SK-N-SH treated with all-trans-retinoic acid at 6 μM for 48 hours (cell line): Measurements from ENCODE around the gene RAPGEF4.

Source experiments
- ARNTL ChIP-seq: fragments of 450-650 bp; formaldehyde crosslinking; IDR thresholded peaks from 2 replicates; pipeline ENCODE4 v1.5.0; 2020; ENCODE audit warnings: low read depth, mild to moderate bottlenecking, moderate library complexity, borderline replicate concordance
- BACH2 ChIP-seq: fragments of 250-450 bp; sonication (Bioruptor Pico); IDR thresholded peaks from 2 replicates; pipeline ENCODE4 v1.9.0; 2021; ENCODE audit warnings: mild to moderate bottlenecking, borderline replicate concordance
- CREB5 ChIP-seq: fragments of 250-450 bp; sonication (Bioruptor Pico); IDR thresholded peaks from 2 replicates; pipeline ENCODE4 v1.5.1; 2020; ENCODE audit warnings: low read depth, mild to moderate bottlenecking, moderate library complexity
- CSRNP3 ChIP-seq: fragments of 250-450 bp; sonication (Bioruptor Pico); IDR thresholded peaks from 2 replicates; pipeline ENCODE4 v1.5.1; 2021; ENCODE audit warnings: mild to moderate bottlenecking, moderate library complexity
- ESRRG ChIP-seq: fragments of 250-450 bp; sonication (Bioruptor Pico); IDR thresholded peaks from 2 replicates; pipeline ENCODE4 v1.6.1; 2021; ENCODE audit warnings: mild to moderate bottlenecking
- GLIS3 ChIP-seq: fragments of 250-450 bp; sonication (Bioruptor Pico); IDR thresholded peaks from 2 replicates; pipeline ENCODE4 v1.5.0; 2020; ENCODE audit warnings: mild to moderate bottlenecking, moderate library complexity
- PATZ1 ChIP-seq: fragments of 250-450 bp; sonication (Bioruptor Pico); IDR thresholded peaks from 2 replicates; pipeline ENCODE4 v1.8.0; 2020; ENCODE audit warnings: mild to moderate bottlenecking, moderate library complexity, borderline replicate concordance
- PPARA ChIP-seq: fragments of 250-450 bp; sonication (Bioruptor Pico); IDR thresholded peaks from 2 replicates; pipeline ENCODE4 v1.5.0; 2020; ENCODE audit warnings: mild to moderate bottlenecking, borderline replicate concordance
- SNAI2 ChIP-seq: fragments of 250-450 bp; sonication (Bioruptor Pico); IDR thresholded peaks from 2 replicates; pipeline ENCODE4 v1.5.0; 2020; ENCODE audit warnings: mild to moderate bottlenecking, moderate library complexity
- TSHZ2 ChIP-seq: fragments of 250-450 bp; sonication (Bioruptor Pico); IDR thresholded peaks from 2 replicates; pipeline ENCODE4 v1.5.0; 2020; ENCODE audit warnings: mild to moderate bottlenecking, moderate library complexity
- ZC3H10 ChIP-seq: fragments of 250-450 bp; sonication (Bioruptor Pico); IDR thresholded peaks from 2 replicates; pipeline ENCODE4 v1.5.1; 2021; ENCODE audit warnings: mild to moderate bottlenecking, moderate library complexity
- ZFP30 ChIP-seq: fragments of 450-650 bp; formaldehyde crosslinking; IDR thresholded peaks from 2 replicates; pipeline ENCODE4 v1.5.0; 2022; ENCODE audit warnings: mild to moderate bottlenecking, moderate library complexity
- ZNF565 ChIP-seq: fragments of 450-650 bp; formaldehyde crosslinking; conservative IDR thresholded peaks from 2 replicates; pipeline ENCODE4 v1.5.0; 2020; ENCODE audit warnings: low read depth, mild to moderate bottlenecking, moderate library complexity
- ZNF70 ChIP-seq: fragments of 450-650 bp; formaldehyde crosslinking; IDR thresholded peaks from 2 replicates; pipeline ENCODE4 v1.5.0; 2020; ENCODE audit warnings: mild to moderate bottlenecking, moderate library complexity

GRCh38 chr2:172969609-172970008, 234.0 kb downstream of the RAPGEF4 start:
- TF ChIP-seq PATZ1 (CRISPR knock-in tag) (no peak), ZC3H10 (no peak), ZFP30 (no peak), TSHZ2 (CRISPR knock-in tag) (no peak), ESRRG (CRISPR knock-in tag) (no peak), CREB5 (no peak), SNAI2 (CRISPR knock-in tag) (no peak), CSRNP3 (CRISPR knock-in tag) (no peak), ZNF70 (CRISPR knock-in tag) (no peak), PPARA (CRISPR knock-in tag) (no peak), BACH2 (CRISPR knock-in tag) (no peak), ZNF565 (CRISPR knock-in tag) (no peak), ARNTL (CRISPR knock-in tag) (no peak), GLIS3 (CRISPR knock-in tag) (no peak)
